ENCODE results near the gene UPF2.

UPF2 gene

GRCh38 chr10:11959966-11960365, 82.6 kb downstream of the UPF2 start:
- no peak for DNase-seq

- DNase-seq, result no peak
These were observed 83.7 kb downstream of the UPF2 start for GRCh38 chr10:11958956-11959355.

GRCh38 chr10:11951695-11952094, 90.9 kb downstream of the UPF2 start:
- no peak for DNase-seq

- no peak for DNase-seq
These were observed 92.1 kb downstream of the UPF2 start for GRCh38 chr10:11950325-11951018.

- DNase-seq, result no peak
These were observed 93.5 kb downstream of the UPF2 start for GRCh38 chr10:11949152-11949551.

GRCh38 chr10:11946652-11947051, 96.0 kb downstream of the UPF2 start:
- DNase-seq, result no peak

GRCh38 chr10:11936389-11937152, 106.0 kb downstream of the UPF2 start:
- no peak for DNase-seq

GRCh38 chr10:11934262-11934661, 108.3 kb downstream of the UPF2 start:
- no peak for DNase-seq

GRCh38 chr10:11933577-11934223, 108.9 kb downstream of the UPF2 start:
- DNase-seq, result no peak

GRCh38 chr10:11931038-11931437, 111.6 kb downstream of the UPF2 start:
- DNase-seq, result no peak

GRCh38 chr10:11930312-11930978, 112.2 kb downstream of the UPF2 start:
- DNase-seq, result no peak

- no peak for DNase-seq
These were observed 114.9 kb downstream of the UPF2 start for GRCh38 chr10:11927746-11928145.

- no peak for DNase-seq
These were observed 120.7 kb downstream of the UPF2 start for GRCh38 chr10:11921800-11922392.

- no peak for DNase-seq
These were observed 123.3 kb downstream of the UPF2 start for GRCh38 chr10:11919271-11919670.

- no peak for DNase-seq
These were observed 124.2 kb downstream of the UPF2 start for GRCh38 chr10:11918384-11918783.

GRCh38 chr10:11913079-11913641, 129.4 kb downstream of the UPF2 start:
- DNase-seq, result no peak

GRCh38 chr10:11910102-11910501, 132.5 kb downstream of the UPF2 start:
- no peak for DNase-seq

GRCh38 chr10:11909618-11910017, 133.0 kb downstream of the UPF2 start:
- no peak for DNase-seq

GRCh38 chr10:11908991-11909390, 133.6 kb downstream of the UPF2 start:
- no peak for DNase-seq

- no peak for DNase-seq
These were observed 134.1 kb downstream of the UPF2 start for GRCh38 chr10:11908536-11908935.

- DNase-seq, result no peak
These were observed 134.7 kb downstream of the UPF2 start for GRCh38 chr10:11907914-11908313.

GRCh38 chr10:11906714-11907113, 135.9 kb downstream of the UPF2 start:
- no peak for DNase-seq

- no peak for DNase-seq
These were observed 140.0 kb downstream of the UPF2 start for GRCh38 chr10:11902646-11903045.

Measured in stimulated activated naive CD4-positive, alpha-beta T cell (primary cell).